DND-41 (cell line): ENCODE results near the gene MMD2.

Experiments
- ATAC-seq: fragments of 200-7000 bp; cut with Tn5 transposase; 3 replicates; pipeline ENCODE4 v1.9.1; 2021; ENCODE audit warnings: low read depth; ENCODE audit not compliant: insufficient read depth
- DNase-seq: peaks from one replicate; pipeline ENCODE4 v3.0.0-alpha.2; 2020
- H2AFZ ChIP-seq: 2 replicates; pipeline ENCODE4 v1.6.0; 2012; ENCODE audit warnings: low read depth, low read length
- H3K27ac ChIP-seq: 2 replicates; pipeline ENCODE4 v1.5.1; 2012; ENCODE audit warnings: low read length, inconsistent platforms
- H3K27me3 ChIP-seq: fragments of 200-600 bp; sonication (generic); 2 replicates; pipeline ENCODE4 v1.6.0; 2012; ENCODE audit warnings: low read length, mild to moderate bottlenecking, inconsistent platforms; ENCODE audit not compliant: insufficient read depth, poor library complexity
- H3K36me3 ChIP-seq: 2 replicates; pipeline ENCODE4 v1.5.1; 2012; ENCODE audit warnings: low read length, inconsistent platforms; ENCODE audit not compliant: insufficient read depth
- H3K4me1 ChIP-seq: 2 replicates; pipeline ENCODE4 v1.5.1; 2012; ENCODE audit warnings: mild to moderate bottlenecking, low read length; ENCODE audit not compliant: insufficient read depth
- H3K4me2 ChIP-seq: 2 replicates; pipeline ENCODE4 v1.6.0; 2012; ENCODE audit warnings: mild to moderate bottlenecking, moderate library complexity, low read length, inconsistent platforms; ENCODE audit not compliant: insufficient read depth
- H3K4me3 ChIP-seq, 2 experiments: fragments of 200-600 bp in 1 of 2; shearing (Covaris generic) in 1 of 2; 2 replicates each; pipeline ENCODE4 v1.5.1; 2012 to 2016; ENCODE audit warnings: inconsistent platforms in 2 of 2, low read length in 2 of 2, mild to moderate bottlenecking in 2 of 2, low read depth in 1 of 2, moderate library complexity in 1 of 2
- H3K79me2 ChIP-seq: 2 replicates; pipeline ENCODE4 v1.6.0; 2012; ENCODE audit warnings: low read length, inconsistent platforms; ENCODE audit not compliant: insufficient read depth
- H3K9ac ChIP-seq: 2 replicates; pipeline ENCODE4 v1.6.0; 2012; ENCODE audit warnings: low read depth, mild to moderate bottlenecking, inconsistent platforms, low read length, moderate library complexity
- H3K9me3 ChIP-seq: 2 replicates; pipeline ENCODE4 v1.5.1; 2012; ENCODE audit warnings: low read length, moderate library complexity, mild to moderate bottlenecking, inconsistent platforms; ENCODE audit not compliant: insufficient read depth, severe bottlenecking
- H4K20me1 ChIP-seq: 2 replicates; pipeline ENCODE4 v1.6.0; 2012; ENCODE audit warnings: low read length; ENCODE audit not compliant: insufficient read depth
- CTCF ChIP-seq: IDR thresholded peaks from 2 replicates; pipeline ENCODE4 v1.5.1; 2012; ENCODE audit warnings: borderline replicate concordance, low read length, moderate library complexity, mild to moderate bottlenecking; ENCODE audit not compliant: poor library complexity, severe bottlenecking; ENCODE audit errors: extremely low read depth
- EZH2 ChIP-seq: IDR thresholded peaks from 3 replicates; pipeline ENCODE4 v1.6.1; 2012; ENCODE audit warnings: borderline replicate concordance, low read depth, mild to moderate bottlenecking, moderate library complexity, low read length, inconsistent platforms; ENCODE audit not compliant: severe bottlenecking

Gene MMD2

GRCh38 chr7:4882169-4883032 lies 76.6 kb downstream of the MMD2 start:
- TF ChIP-seq CTCF (no peak), EZH2 (no peak)
- no peak overlapping the region for H3K4me2 ChIP-seq

GRCh38 chr7:4880218-4880617 lies 78.8 kb downstream of the MMD2 start:
- Histone ChIP-seq H3K79me2 (no peaks in the 10 kb centered on the region), H3K4me2 (no peak overlapping the region), H2AFZ (no peak overlapping the region), H3K27ac (no peak overlapping the region), H4K20me1 (no peaks in the 10 kb centered on the region), H3K27me3 (no peaks in the 10 kb centered on the region), H3K36me3 (no peaks in the 10 kb centered on the region), H3K4me1 (no peaks in the 10 kb centered on the region), H3K9ac (no peak overlapping the region), H3K4me3 (no peak overlapping the region), H3K9me3 (no peaks in the 10 kb centered on the region)
- TF ChIP-seq CTCF (no peak), EZH2 (no peak)
- DNase-seq (no peak), ATAC-seq (no peak)

More at GRCh38 chr7:4882169-4883032, 76.6 kb downstream of the MMD2 start:
- Histone ChIP-seq H4K20me1 (no peaks in the 10 kb centered on the region), H3K4me3 (no peak overlapping the region), H3K79me2 (no peaks in the 10 kb centered on the region), H3K27ac (no peak overlapping the region), H3K9me3 (no peaks in the 10 kb centered on the region), H3K27me3 (no peaks in the 10 kb centered on the region), H2AFZ (no peak overlapping the region), H3K4me1 (no peaks in the 10 kb centered on the region), H3K9ac (no peak overlapping the region), H3K36me3 (no peaks in the 10 kb centered on the region)
- DNase-seq (no peak), ATAC-seq (no peak)

- Histone ChIP-seq H3K4me1 (no peaks in the 10 kb centered on the region), H3K9ac (no peak overlapping the region)
These were observed 79.4 kb downstream of the MMD2 start for GRCh38 chr7:4879396-4880081.

More at GRCh38 chr7:4879396-4880081, 79.4 kb downstream of the MMD2 start:
- Histone ChIP-seq H3K36me3 (no peaks in the 10 kb centered on the region), H3K27me3 (no peaks in the 10 kb centered on the region), H3K79me2 (no peaks in the 10 kb centered on the region), H3K4me2 (no peak overlapping the region), H2AFZ (no peak overlapping the region), H3K27ac (no peak overlapping the region), H3K4me3 (no peak overlapping the region), H4K20me1 (no peaks in the 10 kb centered on the region), H3K9me3 (no peaks in the 10 kb centered on the region)
- ATAC-seq (no peak), DNase-seq (no peak)
- TF ChIP-seq CTCF (no peak), EZH2 (no peak)
